ENCODE data around the gene SPNS2. TPM values are rescaled to one million over a fixed set of nuclear protein-coding genes. Genes with fewer than 3 reads are reported as not detected.
A peak's percentile ranks its signal among the peaks of the same experiment; 100 is the strongest.

The SPNS2 gene
- total RNA-seq, 1 experiment from 2014 or later, result 33.8 TPM

- BruUV-seq (replicated peaks), result no TSS peak
Measured at GRCh38 chr17:4530799-4531730, 32.4 kb downstream of the SPNS2 start.

GRCh38 chr17:4531988-4532736 is 33.5 kb downstream of the SPNS2 start:
- H3K4me2 ChIP-seq, result no peak overlapping the region
- peaks cover 7% of the 10 kb centered on the region for H4K20me1 ChIP-seq (ENCODE audit: insufficient read depth)
- ChIA-PET CTCF (no interaction called here), POLR2A (ENCODE audit: unreplicated experiment) (no interaction called here)
- TF ChIP-seq EZH2 (IDR thresholded peaks at IDR 0.05; ENCODE audit: low read depth) (no peak), CTCF (conservative IDR thresholded peaks at IDR 0.05) (no peak)
- no peak overlapping the region for H3K4me3 ChIP-seq
- H3K4me1 ChIP-seq (replicated peaks; ENCODE audit: insufficient read depth), result peaks cover 12% of the 10 kb centered on the region; the same call in 1 of the 2 replicates
- no peaks in the 10 kb centered on the region for H3K9me3 ChIP-seq (ENCODE audit: insufficient read depth, low read depth)
- no peaks in the 10 kb centered on the region for H3K79me2 ChIP-seq (ENCODE audit: low read depth)
- H3K27me3 ChIP-seq (ENCODE audit: insufficient read depth, low read depth), result no peaks in the 10 kb centered on the region
- H3F3A ChIP-seq (ENCODE audit: insufficient read depth, low read depth), result peaks cover 88% of the 10 kb centered on the region
- intact Hi-C loops (cut with micrococcal nuclease; ENCODE audit: unreplicated experiment), result no loop called here
- DNase-seq, result no peak
- no peaks in the 10 kb centered on the region for H3K9me2 ChIP-seq (ENCODE audit: insufficient read depth)
- BruUV-seq (replicated peaks), result no TSS peak
- H3K36me3 ChIP-seq (ENCODE audit: low read depth), result 0 out of 2 replicates have a peak, but pooled peaks cover 4% of the 10 kb centered on the region
- no peak overlapping the region for H3K27ac ChIP-seq
- no peak overlapping the region for H2AFZ ChIP-seq

More at GRCh38 chr17:4530799-4531730, 32.4 kb downstream of the SPNS2 start:
- no peak for DNase-seq
- no peaks in the 10 kb centered on the region for H3K27me3 ChIP-seq (ENCODE audit: insufficient read depth, low read depth)
- H3K27ac ChIP-seq, result no peak overlapping the region
- CTCF ChIA-PET, result no interaction called here
- POLR2A ChIA-PET (ENCODE audit: unreplicated experiment), result no interaction called here
- H3K79me2 ChIP-seq (ENCODE audit: low read depth), result peaks cover under 1% of the 10 kb centered on the region
- intact Hi-C loops (cut with micrococcal nuclease; ENCODE audit: unreplicated experiment), result no loop called here
- no peaks in the 10 kb centered on the region for H3K9me2 ChIP-seq (ENCODE audit: insufficient read depth)
- H3K4me3 ChIP-seq, result no peak overlapping the region
- H2AFZ ChIP-seq, result no peak overlapping the region
- no peaks in the 10 kb centered on the region for H4K20me1 ChIP-seq (ENCODE audit: insufficient read depth)
- 0 out of 2 replicates have a peak, but pooled peaks cover 4% of the 10 kb centered on the region for H3K36me3 ChIP-seq (ENCODE audit: low read depth)
- peaks cover 12% of the 10 kb centered on the region; the same call in 1 of the 2 replicates for H3K4me1 ChIP-seq (replicated peaks; ENCODE audit: insufficient read depth)
- H3F3A ChIP-seq (ENCODE audit: insufficient read depth, low read depth), result peaks cover 88% of the 10 kb centered on the region
- no peak overlapping the region for H3K4me2 ChIP-seq
- H3K9me3 ChIP-seq (ENCODE audit: insufficient read depth, low read depth), result no peaks in the 10 kb centered on the region
- TF ChIP-seq EZH2 (IDR thresholded peaks at IDR 0.05; ENCODE audit: low read depth), result no peak
- TF ChIP-seq CTCF (conservative IDR thresholded peaks at IDR 0.05), result no peak

GRCh38 chr17:4532860-4533522 is 34.3 kb downstream of the SPNS2 start:
- TF ChIP-seq CTCF (conservative IDR thresholded peaks at IDR 0.05), result no peak
- no peak for TF ChIP-seq EZH2 (IDR thresholded peaks at IDR 0.05; ENCODE audit: low read depth)
- H3K4me2 ChIP-seq, result no peak overlapping the region
- H4K20me1 ChIP-seq (ENCODE audit: insufficient read depth), result peaks cover 15% of the 10 kb centered on the region
- H3F3A ChIP-seq (ENCODE audit: insufficient read depth, low read depth), result peaks cover 88% of the 10 kb centered on the region
- no TSS peak for BruUV-seq (replicated peaks)
- no peaks in the 10 kb centered on the region for H3K9me2 ChIP-seq (ENCODE audit: insufficient read depth)
- H3K27ac ChIP-seq, result peak overlapping the region; percentile 7; the same call in 1 of the 2 replicates
- intact Hi-C loops (cut with micrococcal nuclease; ENCODE audit: unreplicated experiment), result no loop called here
- no peak for DNase-seq
- POLR2A ChIA-PET (ENCODE audit: unreplicated experiment), result no interaction called here
- H3K4me3 ChIP-seq, result no peak overlapping the region
- no peaks in the 10 kb centered on the region for H3K9me3 ChIP-seq (ENCODE audit: insufficient read depth, low read depth)
- H3K36me3 ChIP-seq (ENCODE audit: low read depth), result 0 out of 2 replicates have a peak, but pooled peaks cover 8% of the 10 kb centered on the region
- no peak overlapping the region for H2AFZ ChIP-seq
- no peaks in the 10 kb centered on the region for H3K79me2 ChIP-seq (ENCODE audit: low read depth)
- H3K27me3 ChIP-seq (ENCODE audit: insufficient read depth, low read depth), result no peaks in the 10 kb centered on the region
- peaks cover 12% of the 10 kb centered on the region; the same call in 1 of the 2 replicates for H3K4me1 ChIP-seq (replicated peaks; ENCODE audit: insufficient read depth)
- CTCF ChIA-PET, result no interaction called here

All from PC-9 (cell line).